Mammary epithelial cell (primary cell): ENCODE data around the gene ACTR3C.

Source experiments
- CTCF ChIP-seq, 2 donors: IDR thresholded peaks in 1 of 2; conservative IDR thresholded peaks in 1 of 2; 2 replicates each; pipeline ENCODE4 v1.5.1; 2011 to 2012; ENCODE audit warnings: inconsistent platforms in 2 of 2, low read length in 2 of 2, mild to moderate bottlenecking in 2 of 2, control low read depth in 1 of 2, low read depth in 1 of 2; ENCODE audit not compliant: insufficient read depth in 1 of 2; ENCODE audit errors: extremely low read depth in 1 of 2
- EZH2 ChIP-seq: IDR thresholded peaks from 2 replicates; pipeline ENCODE4 v1.6.1; 2012; ENCODE audit warnings: low read length, inconsistent platforms, borderline replicate concordance

DNA sequence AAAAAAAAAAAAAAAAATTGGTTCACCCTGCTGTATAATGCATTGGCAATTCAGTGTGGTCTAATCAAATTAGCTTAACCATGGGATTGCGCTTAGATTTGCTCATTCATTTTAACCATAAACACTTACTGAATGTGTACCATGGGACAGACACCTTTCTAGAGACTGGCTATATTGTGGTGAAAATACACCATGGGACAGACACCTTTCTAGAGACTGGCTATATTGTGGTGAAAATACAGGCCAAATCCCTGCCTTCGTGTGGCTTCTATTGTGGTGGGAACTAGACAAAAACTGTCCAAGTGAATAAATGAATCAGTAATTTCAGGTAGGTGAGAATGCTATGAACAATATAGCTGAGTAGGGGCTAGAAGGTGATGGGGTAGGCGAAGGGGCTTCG is 35.1 kb upstream of the ACTR3C start:
- TF ChIP-seq EZH2 (no peak), CTCF (conservative IDR thresholded peaks at IDR 0.05 in 1 of 2, IDR thresholded peaks at IDR 0.05 in 1 of 2; ENCODE audit: extremely low read depth in 1 of 2, insufficient read depth in 1 of 2, low read depth in 1 of 2, low read length in 2 of 2) (no peak)
